IMR-90 (cell line): ENCODE measurements around the gene SNAPC2.

ENCODE experiments used
- CEBPB ChIP-seq: IDR thresholded peaks from 2 replicates; pipeline ENCODE4 v1.6.1; 2012; ENCODE audit warnings: low read depth, low read length, improper control_type of control experiment
- CTCF ChIP-seq: conservative IDR thresholded peaks from 2 replicates; pipeline ENCODE4 v1.5.1; 2012; ENCODE audit warnings: mild to moderate bottlenecking, low read depth, low read length, improper control_type of control experiment
- FOS ChIP-seq: fragments of 150-350 bp; IDR thresholded peaks from 2 replicates; pipeline ENCODE4 v1.6.1; 2016; ENCODE audit warnings: low read depth, low read length
- MAFK ChIP-seq: IDR thresholded peaks from 2 replicates; pipeline ENCODE4 v1.6.1; 2012; ENCODE audit warnings: low read depth, low read length, improper control_type of control experiment
- MAZ ChIP-seq: IDR thresholded peaks from 2 replicates; pipeline ENCODE4 v1.6.1; 2012; ENCODE audit warnings: low read depth, mild to moderate bottlenecking, low read length, improper control_type of control experiment, moderate library complexity, borderline replicate concordance
- MXI1 ChIP-seq: IDR thresholded peaks from 2 replicates; pipeline ENCODE4 v1.6.1; 2012; ENCODE audit warnings: low read depth, mild to moderate bottlenecking, low read length, moderate library complexity, borderline replicate concordance
- NFE2L2 ChIP-seq: fragments of 150-350 bp; IDR thresholded peaks from 2 replicates; pipeline ENCODE4 v1.6.1; 2016; ENCODE audit warnings: low read depth, mild to moderate bottlenecking, low read length
- POLR2A ChIP-seq: IDR thresholded peaks from 2 replicates; pipeline ENCODE4 v1.6.1; 2012; ENCODE audit warnings: mild to moderate bottlenecking, low read depth, low read length
- RAD21 ChIP-seq: IDR thresholded peaks from 2 replicates; pipeline ENCODE4 v1.6.1; 2012; ENCODE audit warnings: low read length, improper control_type of control experiment

DNA sequence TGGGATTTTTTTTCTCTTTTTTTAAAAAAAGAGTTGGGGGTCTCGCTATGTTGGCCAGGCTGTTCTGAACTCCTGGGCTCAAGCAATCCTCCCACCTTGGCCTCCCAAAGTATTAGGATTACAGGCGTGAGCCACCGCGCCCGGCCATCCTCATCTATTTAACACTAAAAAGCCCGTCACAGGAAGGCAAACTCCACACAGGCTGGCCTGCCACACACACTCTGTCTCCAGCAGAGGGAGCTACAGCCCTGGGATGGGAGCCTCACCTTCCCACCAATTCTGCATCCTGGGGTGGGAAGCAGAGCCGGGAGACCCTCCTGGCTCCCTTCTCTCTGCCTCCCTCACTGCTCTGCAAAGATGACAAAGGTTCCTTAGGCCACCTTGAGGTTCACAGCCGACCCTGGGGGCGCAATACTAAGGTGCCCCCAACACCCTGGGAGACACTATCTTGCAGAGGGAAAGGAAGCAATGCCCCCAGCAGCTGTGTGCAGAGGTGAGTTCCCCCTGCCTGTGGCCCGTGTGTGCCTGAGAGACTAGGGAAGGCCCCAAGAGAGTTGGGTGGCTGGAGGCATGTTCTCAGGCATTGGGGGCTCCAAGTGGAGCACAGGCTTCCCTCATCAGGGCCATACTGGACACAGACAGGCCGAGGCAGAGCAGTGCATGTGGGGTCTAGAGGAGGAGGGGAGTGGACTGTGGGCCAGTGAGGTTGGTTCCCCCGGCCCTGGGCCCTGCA, 50.7 kb downstream of the SNAPC2 start:
- peak; percentile 81 for TF ChIP-seq RAD21
- TF ChIP-seq POLR2A, result no peak
- TF ChIP-seq CTCF, result peak; percentile 69
- no peak for TF ChIP-seq CEBPB
- TF ChIP-seq FOS, result no peak
- TF ChIP-seq MAFK, result no peak
- no peak for TF ChIP-seq MAZ
- no peak for TF ChIP-seq MXI1
- no peak for TF ChIP-seq NFE2L2
